HFFc6 (cell line): ENCODE results near the gene GPR158. TPM values are rescaled to one million over a fixed set of nuclear protein-coding genes. Genes with fewer than 3 reads are reported as not detected.

Source experiments
- DNase-seq: peaks from one replicate; pipeline ENCODE4 v3.0.0-alpha.2; 2018
- H3K27ac Mint-ChIP-seq: 2 replicates; pipeline ENCODE4 v1.8.0; 2020; ENCODE audit warnings: mild to moderate bottlenecking, mixed read lengths
- H3K27me3 Mint-ChIP-seq: 2 replicates; pipeline ENCODE4 v1.8.0; 2021; ENCODE audit warnings: mild to moderate bottlenecking, moderate library complexity, mixed read lengths; ENCODE audit not compliant: insufficient read depth
- H3K36me3 Mint-ChIP-seq: 2 replicates; pipeline ENCODE4 v1.8.0; 2021; ENCODE audit warnings: low read depth, mixed read lengths
- H3K4me1 Mint-ChIP-seq: 2 replicates; pipeline ENCODE4 v1.8.0; 2020; ENCODE audit warnings: low read depth, mixed read lengths
- H3K4me3 Mint-ChIP-seq: 2 replicates; pipeline ENCODE4 v1.8.0; 2020; ENCODE audit warnings: mild to moderate bottlenecking, moderate library complexity, mixed read lengths
- H3K9me3 Mint-ChIP-seq: 2 replicates; pipeline ENCODE4 v1.8.0; 2020; ENCODE audit warnings: mild to moderate bottlenecking, mixed read lengths
- CTCF ChIP-seq: fragments of 200-600 bp; sonication (generic); IDR thresholded peaks from 2 replicates; pipeline ENCODE4 v1.5.0; 2021; ENCODE audit warnings: antibody characterized with exemption, mild to moderate bottlenecking
- total RNA-seq, 6 experiments: library from RNA; stranded (reverse); fragmentation: NEBNext Ultra II Directional; extraction: Animal tissue kit (Norgen Biotek cat#: 25700); gene quantifications; 2 replicates in 1 of 6; 3 replicates in 5 of 6; pipeline ENCODE4 v1.2.3, GENCODE V29; 2021

The GPR158 gene
- total RNA-seq, 6 experiments from 2014 or later = not detected

GRCh38 chr10:25487266-25487665 is 312.5 kb downstream of the GPR158 start:
- DNase-seq = no peak
- Mint-ChIP-seq H3K27me3 (peaks cover 3% of the 10 kb centered on the region; the same call in 1 of the 2 replicates), H3K4me3 (no peak overlapping the region)

DNA sequence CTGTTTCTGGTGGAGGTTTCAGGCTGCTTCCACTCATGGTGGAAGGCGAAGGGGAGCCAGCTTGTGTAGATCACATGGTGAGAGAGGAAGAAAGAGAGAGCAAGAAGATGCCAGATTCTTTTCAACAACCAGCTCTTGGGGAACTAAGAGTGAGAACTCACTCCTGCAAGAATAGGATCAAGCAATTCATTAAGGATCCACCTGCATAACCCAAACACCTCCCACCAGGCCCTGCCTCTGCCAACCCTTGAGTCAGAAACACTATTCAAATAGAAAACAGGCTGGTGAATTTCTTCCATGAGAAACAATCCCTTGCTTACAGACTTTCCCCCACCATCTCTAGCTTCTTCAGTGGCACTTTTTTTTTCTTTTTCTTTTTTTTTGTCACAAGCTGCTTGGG is 317.2 kb downstream of the GPR158 start:
- Mint-ChIP-seq H3K27me3 (no peaks in the 10 kb centered on the region), H3K27ac (no peak overlapping the region), H3K36me3 (no peaks in the 10 kb centered on the region), H3K9me3 (peaks cover 23% of the 10 kb centered on the region), H3K4me3 (no peak overlapping the region), H3K4me1 (no peaks in the 10 kb centered on the region)
- DNase-seq = no peak
- no peak for TF ChIP-seq CTCF

More at GRCh38 chr10:25487266-25487665, 312.5 kb downstream of the GPR158 start:
- no peak for TF ChIP-seq CTCF
- H3K27ac Mint-ChIP-seq = no peak overlapping the region
- peaks cover 27% of the 10 kb centered on the region for H3K9me3 Mint-ChIP-seq
- H3K4me1 Mint-ChIP-seq = no peaks in the 10 kb centered on the region
- H3K36me3 Mint-ChIP-seq = no peaks in the 10 kb centered on the region

GRCh38 chr10:25492680-25493079 is 317.9 kb downstream of the GPR158 start:
- DNase-seq = no peak
- H3K9me3 Mint-ChIP-seq = peaks cover 21% of the 10 kb centered on the region
- H3K27ac Mint-ChIP-seq = no peak overlapping the region
- TF ChIP-seq CTCF = no peak
- H3K4me3 Mint-ChIP-seq = no peak overlapping the region
- no peaks in the 10 kb centered on the region for H3K4me1 Mint-ChIP-seq
- no peaks in the 10 kb centered on the region for H3K36me3 Mint-ChIP-seq
- H3K27me3 Mint-ChIP-seq = no peaks in the 10 kb centered on the region

DNA sequence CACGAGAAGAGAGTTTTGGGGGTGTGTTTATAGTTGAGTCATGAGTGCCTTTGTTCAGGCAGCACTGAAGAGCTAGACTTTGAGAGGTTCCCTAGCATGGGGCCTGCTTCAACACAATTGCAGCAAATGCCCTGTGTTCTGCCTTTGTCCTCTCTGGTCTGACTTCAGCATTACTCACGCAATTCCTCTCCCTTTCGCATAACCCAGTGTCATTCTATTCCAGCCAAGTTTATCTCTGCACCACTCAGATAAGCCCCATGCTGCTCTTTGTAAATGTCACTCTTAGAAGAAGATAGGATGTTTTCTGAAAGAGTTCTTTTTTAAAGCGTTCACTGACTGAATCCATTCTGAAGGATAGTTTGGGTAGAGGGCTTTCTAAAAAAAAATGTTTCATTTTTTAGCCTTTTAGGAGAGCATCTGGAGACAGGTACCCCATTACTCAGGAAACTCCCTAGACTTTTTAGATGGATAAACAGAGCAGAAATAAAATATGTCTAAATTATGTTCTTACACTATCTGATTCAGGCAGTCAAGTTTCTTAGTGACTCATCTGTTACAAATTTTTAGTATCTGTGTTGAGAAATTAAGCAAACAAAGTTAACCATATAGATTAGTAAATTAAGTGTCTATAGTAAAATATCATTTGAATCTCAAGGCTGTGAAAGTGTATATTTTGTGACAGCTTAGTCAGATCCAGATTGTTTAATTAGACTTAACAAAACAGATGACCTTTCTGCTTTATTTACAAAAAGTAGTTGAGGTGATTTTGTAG is 318.5 kb downstream of the GPR158 start:
- peaks cover 17% of the 10 kb centered on the region for H3K9me3 Mint-ChIP-seq
- DNase-seq = no peak
- H3K4me1 Mint-ChIP-seq = no peaks in the 10 kb centered on the region
- H3K4me3 Mint-ChIP-seq = no peak overlapping the region
- H3K36me3 Mint-ChIP-seq = no peaks in the 10 kb centered on the region
- TF ChIP-seq CTCF = no peak
- H3K27me3 Mint-ChIP-seq = no peaks in the 10 kb centered on the region
- no peak overlapping the region for H3K27ac Mint-ChIP-seq

- DNase-seq = no peak
- Mint-ChIP-seq H3K36me3 (no peaks in the 10 kb centered on the region), H3K4me3 (no peak overlapping the region), H3K27ac (no peak overlapping the region), H3K4me1 (no peaks in the 10 kb centered on the region), H3K27me3 (no peaks in the 10 kb centered on the region), H3K9me3 (peaks cover 29% of the 10 kb centered on the region)
- no peak for TF ChIP-seq CTCF
Observed at GRCh38 chr10:25497246-25497645, 322.4 kb downstream of the GPR158 start.
